ENCODE measurements around the gene ZFP30. TPM values are rescaled to one million over a fixed set of nuclear protein-coding genes. Genes with fewer than 3 reads are reported as not detected.

The ZFP30 gene
- total and polyA plus RNA-seq, 10 of the 15 experiments (the other 5 are each of a cell fraction or from before 2014, with no cell fraction given): 1.4 to 12.8 (median 5.7) TPM

GRCh38 chr19:37635076-37636056, 19.9 kb downstream of the ZFP30 start:
- no peak for FAIRE-seq
- ChIA-PET CTCF (no interaction called here), POLR2A (no interaction called here), RAD21 (ENCODE audit: unreplicated experiment) (no interaction called here), SMC1A (ENCODE audit: uncharacterized antibody, unreplicated experiment) (no interaction called here)
- TSS peak; percentile 9 for BruUV-seq (replicated peaks)
- H3K4me2 ChIP-seq (ENCODE audit: control insufficient read depth, insufficient read depth): no peak overlapping the region
- H4K20me1 ChIP-seq (ENCODE audit: control insufficient read depth, insufficient read depth): no peaks in the 10 kb centered on the region
- no peaks in the 10 kb centered on the region for H3K27me3 ChIP-seq (replicated peaks in 1 of 2; ENCODE audit: control insufficient read depth in 2 of 2, insufficient read depth in 2 of 2, low read length in 1 of 2)
- no peak overlapping the region for H3K27ac ChIP-seq (ENCODE audit: control insufficient read depth, insufficient read depth)
- no peaks in the 10 kb centered on the region for H3K4me1 ChIP-seq (ENCODE audit: control insufficient read depth, insufficient read depth, low read length)
- peaks cover 19% of the 10 kb centered on the region for H3K9me3 ChIP-seq (replicated peaks; ENCODE audit: control insufficient read depth, insufficient read depth, low read length)
- H3K79me2 ChIP-seq (ENCODE audit: control insufficient read depth, insufficient read depth, low read length): no peaks in the 10 kb centered on the region
- TF ChIP-seq SMAD1 (IDR thresholded peaks at IDR 0.05; ENCODE audit: low read depth, partially characterized antibody) (no peak), ZSCAN29 (IDR thresholded peaks at IDR 0.05) (no peak), ZBED1 (IDR thresholded peaks at IDR 0.05; ENCODE audit: borderline replicate concordance) (no peak), FOXK2 (IDR thresholded peaks at IDR 0.05) (no peak), MEF2B (IDR thresholded peaks at IDR 0.05; ENCODE audit: partially characterized antibody, poor library complexity, severe bottlenecking) (no peak), BACH1 (IDR thresholded peaks at IDR 0.05; ENCODE audit: borderline replicate concordance) (no peak), KDM1A (IDR thresholded peaks at IDR 0.05; ENCODE audit: borderline replicate concordance) (no peak), POLR2A (IDR thresholded peaks at IDR 0.05; ENCODE audit: low read depth, low read length) (no peak), HDGF (IDR thresholded peaks at IDR 0.05) (no peak), ZNF207 (IDR thresholded peaks at IDR 0.05; ENCODE audit: borderline replicate concordance) (no peak), RELB (IDR thresholded peaks at IDR 0.05; ENCODE audit: low read depth) (no peak), SUPT20H (IDR thresholded peaks at IDR 0.05; ENCODE audit: borderline replicate concordance, control insufficient read depth, low read depth, low read length) (no peak), NFYB (IDR thresholded peaks at IDR 0.05; ENCODE audit: insufficient read depth, low read depth, low read length) (no peak), ETV6 (conservative IDR thresholded peaks at IDR 0.05 in 1 of 2, IDR thresholded peaks at IDR 0.05 in 1 of 2; ENCODE audit: borderline replicate concordance in 1 of 2, low read depth in 1 of 2) (no peak)
- TF ChIP-seq, protein P1, sequence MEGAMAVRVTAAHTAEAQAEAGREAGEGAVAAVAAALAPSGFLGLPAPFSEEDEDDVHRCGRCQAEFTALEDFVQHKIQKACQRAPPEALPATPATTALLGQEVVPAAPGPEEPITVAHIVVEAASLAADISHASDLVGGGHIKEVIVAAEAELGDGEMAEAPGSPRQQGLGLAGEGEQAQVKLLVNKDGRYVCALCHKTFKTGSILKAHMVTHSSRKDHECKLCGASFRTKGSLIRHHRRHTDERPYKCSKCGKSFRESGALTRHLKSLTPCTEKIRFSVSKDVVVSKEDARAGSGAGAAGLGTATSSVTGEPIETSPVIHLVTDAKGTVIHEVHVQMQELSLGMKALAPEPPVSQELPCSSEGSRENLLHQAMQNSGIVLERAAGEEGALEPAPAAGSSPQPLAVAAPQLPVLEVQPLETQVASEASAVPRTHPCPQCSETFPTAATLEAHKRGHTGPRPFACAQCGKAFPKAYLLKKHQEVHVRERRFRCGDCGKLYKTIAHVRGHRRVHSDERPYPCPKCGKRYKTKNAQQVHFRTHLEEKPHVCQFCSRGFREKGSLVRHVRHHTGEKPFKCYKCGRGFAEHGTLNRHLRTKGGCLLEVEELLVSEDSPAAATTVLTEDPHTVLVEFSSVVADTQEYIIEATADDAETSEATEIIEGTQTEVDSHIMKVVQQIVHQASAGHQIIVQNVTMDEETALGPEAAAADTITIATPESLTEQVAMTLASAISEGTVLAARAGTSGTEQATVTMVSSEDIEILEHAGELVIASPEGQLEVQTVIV (IDR thresholded peaks at IDR 0.05; ENCODE audit: borderline replicate concordance, partially characterized antibody): no peak
- DNase-seq (ENCODE audit: low read depth, low spot score): no peak
- H3K36me3 ChIP-seq (ENCODE audit: control insufficient read depth in 2 of 2, insufficient read depth in 2 of 2, low read length in 1 of 2): peaks cover 0 to 4% of the 10 kb centered on the region in 2 experiments; a peak in 2 of 4 replicates
- intact Hi-C loops (cut with micrococcal nuclease; ENCODE audit: unreplicated experiment): no loop called here
- WGBS (ENCODE audit: insufficient coverage, insufficient replicate concordance, low lambda C conversion rate, missing lambda C conversion rate): 96% methylated on average over 11 of the region's 11 CpGs
- H3K9ac ChIP-seq (ENCODE audit: control insufficient read depth, insufficient read depth, low read length): no peak overlapping the region
- in situ Hi-C loops (cut with MboI): no loop called here
- no peak overlapping the region for H2AFZ ChIP-seq (ENCODE audit: control insufficient read depth, low read depth, low read length)
- no peak for ATAC-seq
- H3K4me3 ChIP-seq: no peak overlapping the region

Measured in GM12878 (cell line).